HG03558 (cell line): ENCODE measurements around the gene AARSD1.
"Not testable (repeated sequence)": the region's sequence is repeated elsewhere in the genome, so short reads cannot be mapped to it uniquely, and the experiment has no call there.

Experiments
- ATAC-seq: cut with Tn5 transposase; IDR thresholded peaks from one replicate; pipeline ENCODE4 v1.9.1; 2021; ENCODE audit warnings: moderate number of reproducible peaks; ENCODE audit not compliant: unreplicated experiment; ENCODE audit errors: extremely low read depth

Gene AARSD1, protein sequence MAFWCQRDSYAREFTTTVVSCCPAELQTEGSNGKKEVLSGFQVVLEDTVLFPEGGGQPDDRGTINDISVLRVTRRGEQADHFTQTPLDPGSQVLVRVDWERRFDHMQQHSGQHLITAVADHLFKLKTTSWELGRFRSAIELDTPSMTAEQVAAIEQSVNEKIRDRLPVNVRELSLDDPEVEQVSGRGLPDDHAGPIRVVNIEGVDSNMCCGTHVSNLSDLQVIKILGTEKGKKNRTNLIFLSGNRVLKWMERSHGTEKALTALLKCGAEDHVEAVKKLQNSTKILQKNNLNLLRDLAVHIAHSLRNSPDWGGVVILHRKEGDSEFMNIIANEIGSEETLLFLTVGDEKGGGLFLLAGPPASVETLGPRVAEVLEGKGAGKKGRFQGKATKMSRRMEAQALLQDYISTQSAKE

DNA sequence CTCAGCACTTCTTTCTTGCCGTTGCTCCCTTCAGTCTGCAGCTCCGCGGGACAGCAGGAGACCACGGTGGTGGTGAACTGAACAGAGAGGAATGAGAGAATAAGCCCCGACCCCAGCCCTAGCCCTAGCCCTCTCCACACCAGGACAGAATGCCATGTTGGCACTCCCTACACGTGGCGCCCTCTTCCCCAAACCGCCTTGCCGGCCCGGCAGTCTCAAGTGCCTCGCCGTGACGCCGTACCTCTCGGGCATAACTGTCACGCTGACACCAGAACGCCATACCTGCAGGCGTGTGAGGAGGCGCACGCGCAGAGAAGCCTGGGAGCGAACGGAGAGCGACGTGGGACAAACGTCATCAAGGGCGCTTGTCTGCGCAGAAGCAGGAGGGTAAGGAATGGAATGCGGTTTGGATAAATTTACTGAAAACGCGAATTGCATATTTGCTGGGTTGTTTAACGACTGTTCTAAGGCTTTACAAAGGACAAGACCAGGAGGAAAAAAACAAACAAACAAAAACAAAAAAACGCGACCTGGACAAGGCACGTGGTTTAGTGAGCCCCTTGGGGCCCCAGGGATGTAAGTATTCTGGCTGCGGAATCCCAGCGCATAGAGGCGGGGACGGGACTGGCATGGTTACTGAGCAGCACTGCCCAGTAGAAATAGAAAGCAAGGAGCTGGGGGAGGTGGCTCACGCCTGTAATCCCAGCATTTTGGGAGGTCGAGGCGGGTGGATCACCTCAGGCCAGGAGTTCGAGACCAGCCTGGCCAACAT, at the start of gene AARSD1:
TSS of gene AARSD1 (minus strand) at position 294 of the 772 bp plus-strand sequence. CDS start at position 280, 14 bp downstream.
- ATAC-seq = peak; percentile 51

DNA sequence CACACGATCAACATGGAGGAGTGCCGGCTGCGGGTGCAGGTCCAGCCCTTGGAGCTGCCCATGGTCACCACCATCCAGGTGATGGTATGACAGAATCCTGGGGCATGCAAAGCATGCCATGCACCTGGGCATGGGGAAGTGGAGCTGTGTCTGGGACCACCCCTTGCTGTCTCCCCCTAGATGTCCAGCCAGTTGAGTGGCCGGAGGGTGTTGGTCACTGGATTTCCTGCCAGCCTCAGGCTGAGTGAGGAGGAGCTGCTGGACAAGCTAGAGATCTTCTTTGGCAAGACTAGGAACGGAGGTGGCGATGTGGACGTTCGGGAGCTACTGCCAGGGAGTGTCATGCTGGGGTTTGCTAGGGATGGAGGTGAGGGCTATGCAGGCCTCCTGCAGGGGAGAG, 49.0 kb upstream of the AARSD1 start:
- no peak for ATAC-seq

DNA sequence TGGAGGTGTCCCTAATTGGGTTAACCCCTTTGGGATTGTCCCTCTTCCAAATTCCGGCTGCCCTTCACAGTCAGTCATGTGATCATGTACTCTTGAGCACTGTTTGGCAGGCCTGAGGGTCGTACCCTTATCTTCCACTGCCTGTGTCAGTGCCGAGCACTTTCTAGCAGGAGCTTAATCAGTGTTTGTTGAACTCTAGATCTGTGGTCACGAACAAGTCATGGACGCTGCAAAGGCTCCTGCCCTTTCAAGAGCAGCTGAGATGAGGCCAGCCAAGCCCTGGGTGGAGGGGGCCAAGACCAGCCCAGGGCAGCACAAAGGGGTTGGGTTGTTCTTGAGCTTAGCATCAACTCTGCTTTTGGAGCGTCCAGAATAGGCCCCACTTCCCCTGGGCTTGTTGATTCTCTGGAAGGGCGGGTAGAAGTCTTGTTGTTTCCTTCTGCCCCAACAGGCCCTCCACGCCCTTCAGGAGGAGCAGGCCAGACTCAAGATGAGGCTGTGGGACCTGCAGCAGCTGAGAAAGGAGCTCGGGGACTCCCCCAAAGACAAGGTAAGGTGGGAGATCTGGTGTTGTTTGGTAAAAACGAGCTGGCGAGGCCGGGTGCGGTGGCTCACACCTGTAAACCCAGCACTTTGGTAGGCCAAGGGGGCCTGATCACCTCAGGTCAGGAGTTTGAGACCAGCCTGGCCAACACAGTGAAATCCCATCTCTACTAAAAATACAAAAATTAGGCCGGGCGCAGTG, 47.6 kb upstream of the AARSD1 start:
- no peak for ATAC-seq

DNA sequence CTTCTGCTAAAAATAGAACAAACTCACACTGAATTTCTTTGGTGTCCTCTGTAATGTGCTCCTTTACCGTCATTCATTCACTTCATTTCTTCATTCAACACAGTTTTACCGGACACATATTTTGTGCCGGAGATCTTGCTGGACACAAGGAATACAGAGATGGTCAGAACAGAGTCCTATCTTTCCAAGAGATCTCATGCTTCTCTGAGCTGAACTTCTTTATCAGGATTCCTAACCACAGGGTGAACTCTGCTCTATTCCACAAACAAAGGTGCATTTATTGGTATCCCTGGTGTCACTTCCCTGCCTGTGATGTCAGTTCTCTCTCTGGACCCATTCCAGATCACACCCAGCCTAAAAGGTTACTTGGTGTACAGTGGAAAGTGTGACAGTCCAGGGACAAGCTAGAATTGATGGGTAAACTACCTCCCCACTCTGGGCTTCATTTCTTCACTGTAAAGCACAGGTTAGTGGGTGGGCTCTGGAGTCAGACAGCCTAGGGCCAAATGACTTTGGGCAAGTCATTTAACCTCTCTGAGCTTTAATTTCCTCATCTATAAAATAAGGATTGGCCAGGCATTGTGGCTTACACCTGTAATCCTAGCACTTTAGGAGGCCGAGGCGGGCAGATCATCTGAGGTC, 46.5 kb upstream of the AARSD1 start:
- no peak for ATAC-seq

DNA sequence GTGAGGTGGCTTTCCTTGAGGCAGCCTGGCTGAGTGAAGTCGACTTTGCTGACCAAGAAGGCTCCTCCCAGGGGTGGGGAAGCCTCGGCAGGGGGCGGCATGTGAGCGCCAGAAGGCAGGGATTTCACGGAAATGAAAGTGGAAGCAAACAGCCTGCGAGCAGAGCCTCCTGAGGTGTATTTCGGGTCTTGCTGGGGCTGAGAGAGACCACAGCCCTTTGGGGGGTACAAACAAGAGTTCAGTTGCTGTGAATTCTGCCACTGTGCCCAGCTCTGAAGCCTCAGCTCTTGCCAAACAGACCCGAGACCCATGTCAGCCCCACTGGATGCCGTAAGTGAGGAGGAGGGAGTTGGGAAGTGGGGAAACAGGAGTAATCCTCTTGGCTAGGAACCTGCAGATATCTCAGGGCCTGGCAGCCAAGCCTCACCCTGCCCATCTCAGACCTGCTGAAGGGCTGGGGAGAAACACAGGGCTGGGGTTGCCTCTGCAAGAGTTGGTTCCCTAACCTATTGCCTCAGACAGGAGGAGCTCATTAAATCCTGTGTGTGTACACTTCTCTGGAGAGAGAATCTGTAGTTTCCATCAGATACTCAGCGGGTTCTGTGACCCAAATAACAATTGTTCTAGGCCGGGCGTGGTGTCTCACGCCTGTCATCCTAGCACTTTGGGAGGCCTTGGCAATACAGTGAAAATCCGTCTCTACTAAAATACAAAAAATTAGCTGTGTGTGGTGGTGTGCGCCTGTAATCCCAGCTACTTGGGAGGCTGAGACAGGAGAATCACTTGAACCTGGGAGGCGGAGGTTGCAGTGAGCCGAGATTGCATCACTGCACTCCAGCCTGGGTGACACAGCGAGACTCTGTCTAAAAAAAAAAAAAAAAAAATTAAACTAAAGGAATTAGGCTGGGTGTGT, 42.6 kb upstream of the AARSD1 start, which contains the start of gene IFI35:
TSS of gene IFI35 (plus strand) at position 146 of the 913 bp plus-strand sequence. CDS start at position 310, 164 bp downstream.
- ATAC-seq = no peak

DNA sequence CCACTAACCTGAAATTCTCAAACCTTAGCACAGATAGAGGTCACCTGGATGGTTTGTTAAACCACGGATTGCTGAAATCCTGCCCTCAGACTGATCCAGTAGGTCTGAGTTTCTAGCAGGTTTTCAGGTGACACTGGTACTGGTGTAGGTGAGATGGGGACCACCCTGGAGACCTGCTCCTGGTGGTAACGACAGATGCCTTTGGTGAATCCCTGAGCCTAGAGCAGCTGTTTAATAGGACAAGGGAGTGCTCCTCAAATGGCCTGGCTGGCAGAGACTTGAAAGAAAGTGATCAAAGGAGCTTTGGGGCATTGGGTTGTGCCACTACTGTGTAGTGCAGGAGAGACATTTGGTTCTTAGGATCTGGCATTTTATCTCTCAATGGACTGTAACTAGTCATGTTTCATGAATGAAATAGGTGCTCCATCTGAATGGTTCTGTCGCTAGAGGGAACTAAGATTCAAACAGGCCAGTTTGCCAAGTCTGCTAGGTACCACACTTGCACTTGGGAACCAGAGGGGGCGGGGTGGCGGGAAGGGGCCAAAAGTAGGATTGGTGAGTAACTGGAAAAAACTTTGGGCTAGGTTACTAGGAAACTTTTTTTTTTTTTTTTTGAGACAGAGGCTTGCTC, 39.4 kb upstream of the AARSD1 start:
- no peak for ATAC-seq

DNA sequence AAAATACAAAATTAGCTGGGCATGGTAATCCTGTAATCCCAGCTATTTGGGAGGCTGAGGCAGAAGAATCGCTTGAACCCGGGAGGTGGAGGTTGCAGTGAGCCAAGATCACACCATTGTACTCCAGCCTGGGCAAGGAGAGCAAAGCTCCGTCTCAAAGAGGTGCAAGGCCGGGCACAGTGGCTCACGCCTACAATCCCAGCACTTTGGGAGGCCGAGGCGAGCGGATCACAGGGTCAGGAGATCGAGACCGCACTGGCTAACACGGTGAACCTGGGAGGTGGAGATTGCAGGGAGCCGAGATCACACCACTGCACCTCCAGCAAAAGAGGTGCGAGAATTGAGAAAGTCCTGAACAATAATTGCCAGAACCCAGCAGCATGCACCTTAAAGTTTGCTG, 36.6 kb upstream of the AARSD1 start:
- not testable (repeated sequence) for ATAC-seq

DNA sequence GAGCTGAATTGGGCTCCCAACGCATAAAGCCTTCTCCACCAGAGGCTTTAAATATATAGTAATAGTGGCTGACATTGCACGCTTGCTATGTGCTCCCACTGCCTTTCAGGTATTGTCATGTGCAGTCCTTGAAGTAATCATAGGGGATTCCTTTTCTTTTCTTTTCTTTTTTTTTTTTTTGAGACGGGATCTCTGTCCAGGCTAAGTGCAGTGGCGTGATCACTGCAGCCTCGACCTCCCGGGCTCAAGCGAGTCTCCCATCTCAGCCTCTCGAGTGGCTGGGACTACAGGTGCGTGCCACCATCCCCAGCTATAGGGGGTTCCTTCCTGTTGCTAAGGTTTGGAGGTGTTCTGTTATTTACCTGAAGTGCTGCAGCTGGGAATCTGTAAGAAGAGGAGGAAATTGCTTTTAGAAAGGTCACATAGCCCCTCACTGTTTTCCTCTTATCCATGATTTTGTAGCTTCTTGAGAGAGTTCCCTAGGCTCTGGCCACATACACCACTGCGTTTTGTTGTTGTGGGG, 34.8 kb upstream of the AARSD1 start:
- ATAC-seq = no peak

DNA sequence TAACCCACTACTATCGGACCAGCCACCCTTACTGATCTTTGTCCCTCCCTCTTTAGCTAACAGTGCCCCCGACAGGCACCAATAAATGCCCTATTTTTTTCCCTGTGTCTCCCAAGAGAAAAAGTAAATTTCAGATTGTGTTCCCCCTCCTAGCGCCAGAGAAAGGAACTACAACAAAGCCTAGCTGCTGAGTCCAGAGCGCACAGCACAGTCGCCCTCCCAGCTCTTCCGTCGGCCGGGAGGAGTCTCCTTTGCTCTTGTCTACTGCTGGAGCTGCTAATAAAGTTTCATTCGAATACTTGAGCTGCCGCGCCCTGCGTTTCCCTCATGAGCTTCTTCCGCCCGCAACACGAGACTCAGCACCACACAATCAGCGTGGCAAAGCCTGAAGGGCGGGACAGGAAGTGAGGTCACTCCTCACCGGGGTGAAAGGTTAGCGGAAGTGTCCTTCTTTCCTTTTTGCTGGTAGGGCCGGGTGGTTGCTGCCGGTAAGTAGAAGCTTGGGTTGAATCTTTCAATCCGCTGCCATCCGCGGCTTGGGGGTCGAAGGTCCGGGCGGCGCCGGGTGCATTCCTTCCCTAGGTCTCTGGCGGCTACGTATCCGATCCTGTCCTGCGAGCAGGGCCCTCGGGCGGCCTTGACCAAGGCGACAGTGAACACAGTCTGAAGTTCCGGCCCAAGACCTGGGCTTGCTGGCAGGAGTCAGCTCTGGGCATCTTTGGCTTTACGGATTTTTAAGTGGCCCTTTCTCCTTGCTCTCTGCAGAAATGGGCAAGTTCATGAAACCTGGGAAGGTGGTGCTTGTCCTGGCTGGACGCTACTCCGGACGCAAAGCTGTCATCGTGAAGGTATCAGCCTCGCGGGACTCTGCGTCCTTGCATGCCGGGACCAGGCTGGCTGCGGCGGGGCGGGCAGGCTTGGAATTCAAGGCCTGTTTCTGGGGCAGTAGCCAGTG, 34.0 kb upstream of the AARSD1 start, which contains the start of gene RPL27:
TSS of gene RPL27 (plus strand) at position 436 of the 955 bp plus-strand sequence. CDS start at position 768, 332 bp downstream.
- peak; percentile 81 for ATAC-seq

DNA sequence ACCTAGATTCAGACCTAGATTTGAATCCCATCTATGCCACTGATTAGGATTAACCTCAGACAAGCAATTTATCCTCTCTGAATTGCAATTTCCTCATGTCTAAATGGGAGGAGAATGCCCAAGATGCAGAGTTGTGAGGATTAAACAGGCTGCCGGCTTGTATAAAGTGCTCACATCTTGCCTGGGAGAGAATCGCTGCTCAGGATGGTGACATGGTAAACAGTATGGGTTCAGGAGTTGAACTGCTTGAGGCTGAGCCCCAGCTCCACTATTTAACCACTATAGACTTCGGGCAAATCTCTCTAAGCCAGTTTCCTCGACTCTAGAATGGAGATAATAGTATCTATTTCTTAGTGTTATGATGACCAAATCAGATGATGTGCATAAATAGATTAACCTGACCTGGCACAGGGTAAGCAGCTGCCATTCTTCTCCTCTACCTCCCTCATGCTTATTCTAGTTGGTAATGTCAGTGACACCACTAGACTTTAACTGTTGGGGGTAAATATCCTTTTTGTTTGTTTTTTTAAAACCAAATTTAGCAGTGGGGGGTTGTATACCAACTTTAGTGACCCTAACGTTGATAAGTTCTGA, 33.2 kb upstream of the AARSD1 start:
- no peak for ATAC-seq

DNA sequence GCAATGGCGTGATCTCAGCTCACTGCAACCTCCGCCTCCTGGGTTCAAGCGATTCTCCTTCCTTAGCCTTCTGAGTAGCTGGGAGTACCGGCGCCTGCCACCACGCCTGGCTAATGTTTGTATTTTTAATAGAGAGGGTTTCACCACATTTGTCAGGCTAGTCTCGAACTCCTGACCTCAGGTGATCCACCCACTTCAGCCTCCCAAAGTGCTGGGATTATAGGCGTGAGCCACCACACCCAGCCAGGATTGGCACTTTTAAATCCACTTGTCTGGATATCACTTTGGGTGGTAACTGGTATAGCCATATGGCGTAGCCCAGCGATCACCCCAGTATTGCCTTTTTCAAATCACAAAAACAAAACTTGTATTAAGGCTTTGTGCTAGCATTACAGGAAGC, 29.7 kb upstream of the AARSD1 start:
- ATAC-seq = not testable (repeated sequence)

DNA sequence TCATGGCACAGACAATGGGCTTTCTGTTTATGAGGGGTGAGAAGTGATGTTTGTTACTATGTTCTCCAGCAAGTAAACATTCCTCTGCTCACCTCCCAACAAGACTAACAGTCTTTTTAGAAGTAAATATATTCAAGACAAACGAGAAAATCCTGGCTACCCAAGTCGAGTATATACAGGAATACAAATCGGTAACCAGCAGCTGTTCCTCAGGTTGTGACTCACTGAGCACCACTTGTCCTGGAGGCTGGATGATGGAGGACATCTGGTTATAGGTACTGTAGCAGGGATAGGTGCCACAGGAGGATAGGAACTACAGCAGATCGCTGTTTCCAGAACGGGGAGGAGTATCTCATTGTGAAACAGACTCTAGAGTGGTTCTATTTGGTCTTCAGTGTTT, 28.6 kb upstream of the AARSD1 start:
- no peak for ATAC-seq

DNA sequence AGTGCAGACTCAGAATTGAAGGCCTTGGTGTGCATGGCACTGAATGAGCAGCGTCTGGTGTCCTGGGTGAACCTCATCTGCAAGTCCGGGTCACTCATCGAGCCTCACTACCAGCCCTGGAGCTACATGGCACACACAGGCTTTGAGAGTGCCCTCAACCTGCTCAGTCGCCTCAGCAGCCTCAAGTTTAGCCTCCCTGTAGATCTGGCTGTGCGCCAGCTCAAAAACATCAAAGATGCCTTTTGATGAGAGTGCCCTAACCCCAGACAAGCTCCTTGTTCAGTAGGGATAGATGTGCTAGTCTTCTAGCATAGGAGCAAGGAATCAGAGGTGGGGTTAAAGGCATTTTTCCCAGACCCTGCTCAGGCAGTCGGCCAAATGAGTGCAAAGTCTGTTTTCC, 27.2 kb upstream of the AARSD1 start:
- no peak for ATAC-seq

DNA sequence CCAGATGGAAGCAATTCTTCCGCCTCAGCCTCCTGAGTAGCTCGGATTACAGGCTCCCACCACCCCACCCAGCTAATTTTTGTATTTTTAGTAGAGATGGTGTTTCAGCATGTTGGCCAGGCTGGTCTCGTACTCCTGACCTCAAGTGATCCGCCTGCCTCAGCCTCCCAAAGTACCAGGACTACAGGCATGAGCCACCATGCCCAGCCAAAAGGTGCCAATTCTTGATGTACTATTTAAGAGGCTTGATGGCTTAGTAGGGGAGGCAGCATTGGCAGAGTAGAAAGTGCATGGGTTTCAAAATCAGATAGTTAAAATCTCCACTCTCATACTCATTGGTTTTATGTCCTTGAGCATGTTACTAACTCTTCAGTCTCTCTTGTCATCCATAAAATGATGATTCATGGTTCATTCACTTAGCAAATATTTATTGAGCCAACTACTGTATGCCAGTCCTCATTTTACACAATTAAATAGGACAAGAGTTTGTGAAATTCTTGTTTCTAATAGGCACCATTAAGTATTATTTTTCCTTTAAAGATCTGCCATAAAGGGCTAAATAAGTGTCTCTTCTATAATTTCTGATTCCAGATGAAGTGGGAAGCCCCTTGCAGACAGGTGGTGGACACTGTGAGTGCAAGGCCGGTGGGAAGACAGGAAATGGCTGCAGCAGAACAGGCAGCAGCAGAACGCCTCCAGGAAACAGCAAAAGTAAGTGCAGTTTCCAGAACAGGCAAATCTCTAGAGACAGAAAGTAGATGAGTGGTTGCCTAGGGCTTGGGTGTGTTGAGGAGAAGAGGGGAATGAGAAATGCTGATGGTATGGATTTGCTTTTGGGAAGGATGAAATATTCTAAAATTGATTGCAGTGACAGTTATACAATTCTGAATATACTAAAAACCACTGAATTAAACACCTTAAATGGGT, 25.7 kb upstream of the AARSD1 start:
- no peak for ATAC-seq

DNA sequence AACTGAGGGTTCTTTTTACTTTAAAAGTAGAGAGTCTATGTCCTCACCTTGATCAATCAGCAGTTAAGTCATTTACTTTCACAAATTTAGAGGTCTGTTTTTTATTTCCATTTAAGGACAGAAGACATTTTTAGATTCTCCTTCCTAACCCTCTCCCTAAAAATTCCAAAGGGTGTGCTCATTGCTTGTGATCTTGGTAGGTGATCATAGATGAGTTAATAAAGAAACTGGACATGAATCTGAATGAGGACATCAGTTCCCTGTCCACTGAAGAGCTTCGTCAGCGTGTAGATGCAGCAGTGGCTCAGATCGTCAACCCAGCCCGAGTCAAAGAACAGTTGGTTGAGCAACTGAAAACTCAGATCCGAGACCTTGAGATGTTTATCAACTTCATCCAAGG, 24.9 kb upstream of the AARSD1 start:
- ATAC-seq = no peak

DNA sequence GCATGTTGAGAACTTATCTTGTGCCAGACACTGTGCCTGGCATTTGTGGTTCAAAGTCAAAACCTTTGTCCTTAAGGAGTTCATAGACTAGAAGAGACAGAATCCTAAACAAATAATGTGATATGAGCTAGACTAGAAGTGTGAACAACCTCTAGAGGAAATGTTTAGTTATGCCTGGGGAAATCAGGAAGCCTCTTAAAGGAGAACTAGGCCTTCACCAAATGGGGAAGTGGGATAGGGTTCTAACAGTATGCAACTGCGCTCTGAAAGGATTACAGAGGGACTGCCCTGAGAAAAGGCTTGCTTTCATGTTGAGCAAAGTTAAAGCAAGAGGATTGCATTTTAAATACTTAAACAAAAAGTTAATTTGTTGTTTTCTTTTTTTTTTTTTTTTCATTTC, 21.0 kb upstream of the AARSD1 start:
- no peak for ATAC-seq
